AG09319 (cell line): ENCODE data around the gene APRT.

ENCODE experiments used
- DNase-seq: peaks from one replicate; pipeline ENCODE4 v3.0.0-alpha.2; 2010; ENCODE audit warnings: low read depth; ENCODE audit errors: extremely low read depth
- CTCF ChIP-seq: IDR thresholded peaks from 2 replicates; pipeline ENCODE4 v1.5.1; 2011; ENCODE audit warnings: low read depth, mild to moderate bottlenecking, inconsistent platforms, low read length, moderate library complexity

The APRT gene

GRCh38 chr16:88759976-88760350 is 51.8 kb downstream of the APRT start:
- TF ChIP-seq CTCF, result no peak

More at GRCh38 chr16:88759976-88760350, 51.8 kb downstream of the APRT start:
- DNase-seq, result no peak
